Keratinocyte (primary cell): ENCODE results near the gene FAM237B. TPM values are rescaled to one million over a fixed set of nuclear protein-coding genes. Genes with fewer than 3 reads are reported as not detected.

ENCODE experiments used
- DNase-seq: peaks from one replicate; pipeline ENCODE4 v3.0.0-alpha.2; 2011; ENCODE audit warnings: low read depth, missing footprints, low spot score
- FAIRE-seq: peaks from 2 replicates; lab custom pipeline; 2011; peaks lifted over from hg19 to GRCh38; lab: Jason Lieb, UNC
- H2AFZ ChIP-seq: 2 replicates; pipeline ENCODE4 v1.6.0; 2012; ENCODE audit warnings: low read length, control low read depth, inconsistent platforms; ENCODE audit not compliant: control insufficient read depth
- H3K27ac ChIP-seq: 2 replicates; pipeline ENCODE4 v1.5.1; 2011; ENCODE audit warnings: low read length; ENCODE audit not compliant: control insufficient read depth, insufficient read depth
- H3K27me3 ChIP-seq: 3 replicates; pipeline ENCODE4 v1.6.0; 2011; ENCODE audit warnings: low read length; ENCODE audit not compliant: control insufficient read depth, insufficient read depth; ENCODE audit errors: extremely low read depth
- H3K36me3 ChIP-seq, 2 experiments: 2 replicates in 1 of 2; 3 replicates in 1 of 2; pipeline ENCODE4 v1.5.1; 2011; ENCODE audit warnings: low read length in 2 of 2, mild to moderate bottlenecking in 1 of 2; ENCODE audit not compliant: control insufficient read depth in 2 of 2, insufficient read depth in 2 of 2; ENCODE audit errors: extremely low read depth in 1 of 2
- H3K4me1 ChIP-seq: 3 replicates; pipeline ENCODE4 v1.5.1; 2011; ENCODE audit warnings: low read length; ENCODE audit not compliant: control insufficient read depth, insufficient read depth; ENCODE audit errors: extremely low read depth
- H3K4me2 ChIP-seq: 3 replicates; pipeline ENCODE4 v1.6.0; 2011; ENCODE audit warnings: low read depth, low read length; ENCODE audit not compliant: control insufficient read depth, insufficient read depth; ENCODE audit errors: extremely low read depth
- H3K4me3 ChIP-seq, 3 experiments: fragments of 200-600 bp in 1 of 3; sonication (generic) in 1 of 3; 2 replicates in 2 of 3; 3 replicates in 1 of 3; pipeline ENCODE4 v1.5.1; 2011 to 2016; ENCODE audit warnings: low read length in 3 of 3, mild to moderate bottlenecking in 3 of 3, control low read depth in 2 of 3, inconsistent platforms in 1 of 3, low read depth in 1 of 3, mixed read lengths in 1 of 3, mixed run types in 1 of 3, moderate library complexity in 1 of 3; ENCODE audit not compliant: control insufficient read depth in 2 of 3, insufficient read depth in 2 of 3; ENCODE audit errors: extremely low read depth in 1 of 3
- H3K79me2 ChIP-seq: 2 replicates; pipeline ENCODE4 v1.6.0; 2012; ENCODE audit warnings: low read length; ENCODE audit not compliant: control insufficient read depth, insufficient read depth
- H3K9ac ChIP-seq: 3 replicates; pipeline ENCODE4 v1.6.0; 2011; ENCODE audit warnings: low read length; ENCODE audit not compliant: control insufficient read depth, insufficient read depth; ENCODE audit errors: extremely low read depth
- H3K9me1 ChIP-seq: 3 replicates; pipeline ENCODE4 v1.6.0; 2011; ENCODE audit warnings: low read length; ENCODE audit not compliant: control insufficient read depth, insufficient read depth; ENCODE audit errors: extremely low read depth
- H3K9me3 ChIP-seq: 2 replicates; pipeline ENCODE4 v1.5.1; 2012; ENCODE audit warnings: low read depth, low read length; ENCODE audit not compliant: control insufficient read depth
- H4K20me1 ChIP-seq: 3 replicates; pipeline ENCODE4 v1.6.0; 2011; ENCODE audit warnings: low read length; ENCODE audit not compliant: control insufficient read depth, insufficient read depth; ENCODE audit errors: extremely low read depth
- EZH2 ChIP-seq: IDR thresholded peaks from one replicate; pipeline ENCODE4 v1.6.1; 2012; ENCODE audit warnings: inconsistent platforms, mild to moderate bottlenecking, low read length, moderate library complexity
- dilution Hi-C: fragments of 300-500 bp; cut with MboI; formaldehyde crosslinking; loops from one replicate; pipeline ENCODE4 v1.7.0; 2020; ENCODE audit warnings: low sequenced_read_pairs; ENCODE audit not compliant: extremely low pct_ligation_motif_present
- polyA plus RNA-seq, 5 experiments: library from polyadenylated mRNA; depleted of rRNA in 3 of 5; stranded (reverse) in 3 of 5; stranded (forward) in 1 of 5; unstranded in 1 of 5; fragments of >200 nt; gene quantifications; 1 replicate in 1 of 5; 2 replicates in 3 of 5; 3 replicates in 1 of 5; pipeline versions ENCODE4 v1.2.1 to v1.2.3, GENCODE V29; 2011 to 2012; ENCODE audit warnings: missing spikeins in 2 of 5, low read depth in 1 of 5, low replicate concordance in 1 of 5
- TF ChIP-seq, protein P1 (sequence below), 3 experiments: IDR thresholded peaks in 1 of 3; conservative IDR thresholded peaks in 1 of 3; optimal IDR thresholded peaks in 1 of 3; 2 replicates in 2 of 3; 3 replicates in 1 of 3; pipeline versions ENCODE3 to v1.5.1; 2011; ENCODE audit warnings: low read length in 3 of 3, mild to moderate bottlenecking in 3 of 3, moderate library complexity in 2 of 3, control low read depth in 1 of 3, inconsistent platforms in 1 of 3; ENCODE audit not compliant: insufficient read depth in 2 of 3; ENCODE audit errors: extremely low read depth in 1 of 3

The FAM237B gene
- polyA plus RNA-seq, 1 donor (not counting 4 experiments of a cell fraction or from before 2014, with no cell fraction given): not detected

DNA sequence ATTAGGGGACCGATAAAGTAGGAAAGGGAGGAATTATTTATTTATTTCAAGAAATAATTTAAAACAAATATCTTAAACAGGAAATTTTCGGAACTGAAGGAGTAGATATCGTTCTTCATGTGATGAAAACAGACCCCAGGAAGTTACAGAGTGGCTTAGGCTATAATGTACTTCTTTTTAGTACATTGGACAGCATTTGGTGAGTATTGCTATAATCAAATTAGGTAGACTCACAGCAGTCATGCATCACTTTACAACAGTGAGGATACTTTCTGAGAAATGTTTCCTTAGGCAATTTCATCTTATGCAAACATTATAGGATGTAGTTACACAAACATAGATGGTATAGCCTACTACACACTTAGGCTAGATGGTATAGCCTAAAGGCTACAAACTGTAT is 33.0 kb downstream of the FAM237B start:
- Histone ChIP-seq H3K4me1 (no peaks in the 10 kb centered on the region), H4K20me1 (no peaks in the 10 kb centered on the region), H3K27ac (no peak overlapping the region), H3K9ac (no peak overlapping the region), H2AFZ (no peak overlapping the region), H3K79me2 (no peaks in the 10 kb centered on the region), H3K9me1 (no peaks in the 10 kb centered on the region), H3K27me3 (no peaks in the 10 kb centered on the region), H3K4me2 (no peak overlapping the region), H3K36me3 (no peaks in the 10 kb centered on the region), H3K4me3 (no peak overlapping the region), H3K9me3 (no peaks in the 10 kb centered on the region)
- FAIRE-seq (no peak), DNase-seq (no peak)
- TF ChIP-seq EZH2: no peak
- TF ChIP-seq, protein P1, sequence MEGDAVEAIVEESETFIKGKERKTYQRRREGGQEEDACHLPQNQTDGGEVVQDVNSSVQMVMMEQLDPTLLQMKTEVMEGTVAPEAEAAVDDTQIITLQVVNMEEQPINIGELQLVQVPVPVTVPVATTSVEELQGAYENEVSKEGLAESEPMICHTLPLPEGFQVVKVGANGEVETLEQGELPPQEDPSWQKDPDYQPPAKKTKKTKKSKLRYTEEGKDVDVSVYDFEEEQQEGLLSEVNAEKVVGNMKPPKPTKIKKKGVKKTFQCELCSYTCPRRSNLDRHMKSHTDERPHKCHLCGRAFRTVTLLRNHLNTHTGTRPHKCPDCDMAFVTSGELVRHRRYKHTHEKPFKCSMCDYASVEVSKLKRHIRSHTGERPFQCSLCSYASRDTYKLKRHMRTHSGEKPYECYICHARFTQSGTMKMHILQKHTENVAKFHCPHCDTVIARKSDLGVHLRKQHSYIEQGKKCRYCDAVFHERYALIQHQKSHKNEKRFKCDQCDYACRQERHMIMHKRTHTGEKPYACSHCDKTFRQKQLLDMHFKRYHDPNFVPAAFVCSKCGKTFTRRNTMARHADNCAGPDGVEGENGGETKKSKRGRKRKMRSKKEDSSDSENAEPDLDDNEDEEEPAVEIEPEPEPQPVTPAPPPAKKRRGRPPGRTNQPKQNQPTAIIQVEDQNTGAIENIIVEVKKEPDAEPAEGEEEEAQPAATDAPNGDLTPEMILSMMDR (optimal IDR thresholded peaks at IDR 0.05 in 1 of 3, IDR thresholded peaks at IDR 0.05 in 1 of 3, conservative IDR thresholded peaks at IDR 0.05 in 1 of 3; ENCODE audit: extremely low read depth in 1 of 3, insufficient read depth in 2 of 3, low read length in 3 of 3): no peak
- dilution Hi-C loops: no loop called here

DNA sequence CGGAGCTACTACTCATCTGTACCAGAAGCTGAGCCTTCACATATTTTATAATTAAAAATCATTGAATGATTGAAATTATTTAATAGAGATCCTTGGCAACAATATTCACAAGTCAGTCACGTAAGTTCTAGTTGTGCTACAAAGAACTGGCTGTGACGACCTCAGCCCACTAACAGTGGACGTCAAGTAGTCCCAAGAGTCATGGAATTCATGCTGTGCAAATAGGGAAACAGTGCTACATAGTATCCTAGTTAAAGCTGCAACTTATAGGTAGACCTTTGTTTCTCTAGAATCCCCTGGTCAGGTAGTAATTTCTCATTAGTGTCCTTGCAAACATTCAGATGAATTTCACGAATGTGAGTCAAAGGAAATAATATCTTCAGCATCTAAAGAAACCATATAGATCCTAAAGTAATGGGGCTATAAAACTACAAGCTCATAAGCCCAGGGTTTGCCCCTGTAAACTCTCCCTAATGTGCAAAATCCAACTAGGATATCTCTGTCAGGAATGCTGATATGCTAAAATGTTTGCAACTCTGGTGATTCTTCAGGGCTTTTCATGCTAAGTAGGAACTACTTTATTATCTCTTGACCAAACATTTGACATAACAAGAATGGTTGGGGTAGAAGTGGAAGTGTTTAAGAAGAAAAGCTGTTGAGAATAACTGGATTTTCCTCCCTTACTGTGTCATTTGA is 44.9 kb downstream of the FAM237B start:
- Histone ChIP-seq H3K36me3 (no peaks in the 10 kb centered on the region), H3K4me1 (no peaks in the 10 kb centered on the region), H3K4me3 (no peak overlapping the region), H3K9ac (no peak overlapping the region), H3K27ac (no peak overlapping the region), H3K9me1 (no peaks in the 10 kb centered on the region), H3K27me3 (no peaks in the 10 kb centered on the region), H3K9me3 (no peaks in the 10 kb centered on the region), H3K79me2 (no peaks in the 10 kb centered on the region), H4K20me1 (no peaks in the 10 kb centered on the region), H3K4me2 (no peak overlapping the region), H2AFZ (no peak overlapping the region)
- DNase-seq (no peak), FAIRE-seq (no peak)
- dilution Hi-C loops: no loop called here
- TF ChIP-seq, protein P1 (optimal IDR thresholded peaks at IDR 0.05 in 1 of 3, IDR thresholded peaks at IDR 0.05 in 1 of 3, conservative IDR thresholded peaks at IDR 0.05 in 1 of 3; ENCODE audit: extremely low read depth in 1 of 3, insufficient read depth in 2 of 3, low read length in 3 of 3): no peak
- no peak for TF ChIP-seq EZH2
